ENCODE data around the gene SLC13A2.

DNA sequence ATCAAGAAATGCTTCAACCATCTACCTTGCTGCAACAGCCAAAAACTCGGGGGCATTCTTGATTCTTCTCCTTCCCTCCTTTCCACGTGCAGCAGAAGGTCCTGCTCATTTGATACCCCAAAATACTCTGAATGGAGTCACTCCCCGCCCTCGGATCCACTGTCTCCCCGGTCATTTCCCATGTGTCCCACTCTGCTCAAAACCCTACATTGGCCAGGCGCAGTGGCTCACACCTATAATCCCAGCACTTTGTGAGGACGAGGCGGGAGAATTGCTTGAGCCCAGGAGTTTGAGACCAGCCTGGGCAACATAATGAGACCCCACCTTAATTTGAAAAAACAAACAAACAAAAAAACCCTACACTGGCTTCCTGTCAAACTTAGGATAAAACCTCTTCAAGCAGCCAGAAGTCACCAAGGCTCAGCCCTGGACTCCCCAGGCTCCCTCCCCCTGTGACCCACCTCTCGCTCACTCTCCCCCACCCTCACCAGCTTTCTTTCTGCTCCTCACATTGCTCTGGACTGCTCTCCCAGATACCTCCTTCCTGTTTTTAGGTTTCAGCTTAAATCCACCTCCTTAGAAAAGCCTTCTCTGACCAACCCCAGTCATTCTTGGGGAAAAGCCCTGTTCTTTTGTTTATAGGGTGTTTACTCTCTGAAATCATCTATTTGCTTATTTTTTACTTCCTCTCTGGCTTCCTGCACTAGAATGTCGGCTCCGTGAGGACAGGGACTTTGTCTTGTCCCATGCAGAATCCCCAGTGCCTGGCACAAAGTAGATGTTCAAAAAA, 2.8 kb downstream of the SLC13A2 start:
- TF ChIP-seq CTCF (IDR thresholded peaks at IDR 0.05; ENCODE audit: insufficient read depth, low read depth, low read length) (no peak), EZH2 (IDR thresholded peaks at IDR 0.05; ENCODE audit: insufficient read depth, low read length) (no peak)

Data from astrocyte (in vitro differentiated cells and primary cell).